IMR-90 (cell line): ENCODE measurements around the gene FTL. TPM values are rescaled to one million over a fixed set of nuclear protein-coding genes. Genes with fewer than 3 reads are reported as not detected.

Source experiments
- ATAC-seq: fragments of 200-7000 bp; cut with Tn5 transposase; 2 replicates; pipeline ENCODE4 v1.9.1; 2020; ENCODE audit warnings: low read depth, mild to moderate bottlenecking, moderate library complexity
- BruUV-seq: library from RNA; stranded (reverse); fragments of 400-500 nt; replicated peaks from 2 replicates; lab custom pipeline; 2021; lab: Mats Ljungman, UMichigan
- CTCF ChIA-PET: fragments of 300-600 bp; formaldehyde crosslinking; extraction: SDS; loops from one replicate; lab custom pipeline; 2021; ENCODE audit warnings: antibody characterized with exemption; lab: Yijun Ruan, JAX
- POLR2A ChIA-PET: fragments of 300-600 bp; sonication (Branson Sonifier 250); formaldehyde crosslinking; loops from one replicate; lab custom pipeline; 2022; ENCODE audit warnings: antibody characterized with exemption; ENCODE audit not compliant: unreplicated experiment; lab: Charles Lee
- DNase-seq: peaks from one replicate; pipeline ENCODE4 v3.0.0; 2013
- H2AFZ ChIP-seq: replicated peaks from 2 replicates; pipeline ENCODE3; 2013; ENCODE audit warnings: low read length, mild to moderate bottlenecking; ENCODE audit not compliant: poor library complexity
- H2AK5ac ChIP-seq: 2 replicates; pipeline ENCODE4 v1.6.1; 2013; ENCODE audit warnings: low read depth, low read length, inconsistent platforms
- H2AK9ac ChIP-seq: replicated peaks from 2 replicates; pipeline ENCODE3; 2013; ENCODE audit warnings: mild to moderate bottlenecking, low read depth, low read length, moderate library complexity; ENCODE audit not compliant: poor library complexity
- H2BK120ac ChIP-seq: 2 replicates; pipeline ENCODE4 v1.6.1; 2013; ENCODE audit warnings: low read depth, low read length, inconsistent platforms
- H2BK15ac ChIP-seq: 3 replicates; pipeline ENCODE4 v1.6.1; 2013; ENCODE audit warnings: low read depth, low read length, inconsistent platforms
- H2BK20ac ChIP-seq: 2 replicates; pipeline ENCODE4 v1.6.1; 2013; ENCODE audit warnings: low read depth, mild to moderate bottlenecking, inconsistent platforms, low read length, moderate library complexity
- H2BK5ac ChIP-seq: 2 replicates; pipeline ENCODE4 v1.6.1; 2013; ENCODE audit warnings: mild to moderate bottlenecking, low read depth, low read length, inconsistent platforms; ENCODE audit not compliant: poor library complexity, severe bottlenecking
- H3K14ac ChIP-seq: replicated peaks from 2 replicates; pipeline ENCODE4 v1.6.1; 2013; ENCODE audit warnings: low read depth, low read length, inconsistent platforms
- H3K18ac ChIP-seq: 2 replicates; pipeline ENCODE4 v1.6.1; 2013; ENCODE audit warnings: low read depth, low read length, control low read depth
- H3K23ac ChIP-seq: 2 replicates; pipeline ENCODE4 v1.6.1; 2013; ENCODE audit warnings: low read depth, low read length, inconsistent platforms
- H3K27ac ChIP-seq: 2 replicates; pipeline ENCODE4 v1.5.1; 2013; ENCODE audit warnings: mild to moderate bottlenecking, control low read depth, low read length; ENCODE audit not compliant: insufficient read depth
- H3K27me3 ChIP-seq: 2 replicates; pipeline ENCODE4 v1.6.1; 2013; ENCODE audit warnings: low read length; ENCODE audit not compliant: control insufficient read depth, insufficient read depth
- H3K36me3 ChIP-seq: 2 replicates; pipeline ENCODE4 v1.6.1; 2013; ENCODE audit warnings: low read length, mixed read lengths; ENCODE audit not compliant: control insufficient read depth, insufficient read depth
- H3K4ac ChIP-seq: 2 replicates; pipeline ENCODE4 v1.6.1; 2013; ENCODE audit warnings: low read depth, low read length, inconsistent platforms
- H3K4me1 ChIP-seq: 2 replicates; pipeline ENCODE4 v1.6.1; 2013; ENCODE audit warnings: low read length, mixed read lengths; ENCODE audit not compliant: control insufficient read depth, insufficient read depth
- H3K4me2 ChIP-seq: 2 replicates; pipeline ENCODE4 v1.6.1; 2013; ENCODE audit warnings: low read depth, mild to moderate bottlenecking, control low read depth, low read length, moderate library complexity
- H3K4me3 ChIP-seq: 2 replicates; pipeline ENCODE4 v1.5.1; 2013; ENCODE audit warnings: low read depth, mild to moderate bottlenecking, control low read depth, low read length, moderate library complexity; ENCODE audit not compliant: insufficient read depth
- H3K56ac ChIP-seq: 2 replicates; pipeline ENCODE4 v1.6.1; 2013; ENCODE audit warnings: low read length, inconsistent platforms; ENCODE audit not compliant: insufficient read depth; ENCODE audit errors: extremely low read depth
- H3K79me1 ChIP-seq, 2 experiments: 2 replicates each; pipeline ENCODE4 v1.6.1; 2013; ENCODE audit warnings: low read length in 2 of 2, inconsistent platforms in 1 of 2, low read depth in 1 of 2
- H3K9ac ChIP-seq: 2 replicates; pipeline ENCODE4 v1.6.1; 2013; ENCODE audit warnings: low read depth, low read length, control low read depth
- H3K9me1 ChIP-seq: 2 replicates; pipeline ENCODE4 v1.6.1; 2013; ENCODE audit warnings: low read length, inconsistent platforms; ENCODE audit not compliant: insufficient read depth
- H3K9me3 ChIP-seq: 2 replicates; pipeline ENCODE4 v1.6.1; 2013; ENCODE audit warnings: low read length; ENCODE audit not compliant: control insufficient read depth, insufficient read depth
- H4K20me1 ChIP-seq: 2 replicates; pipeline ENCODE4 v1.6.1; 2013; ENCODE audit warnings: low read length, inconsistent platforms; ENCODE audit not compliant: insufficient read depth
- H4K5ac ChIP-seq: 2 replicates; pipeline ENCODE4 v1.6.1; 2013; ENCODE audit warnings: mild to moderate bottlenecking, low read depth, low read length, control low read depth
- H4K8ac ChIP-seq, 2 experiments: 2 replicates each; pipeline ENCODE4 v1.6.1; 2013; ENCODE audit warnings: low read depth in 2 of 2, low read length in 2 of 2, control low read depth in 1 of 2, inconsistent platforms in 1 of 2
- H4K91ac ChIP-seq: 2 replicates; pipeline ENCODE4 v1.6.1; 2013; ENCODE audit warnings: low read depth, low read length, inconsistent platforms; ENCODE audit not compliant: insufficient read depth
- BHLHE40 ChIP-seq: fragments of 150-350 bp; IDR thresholded peaks from 2 replicates; pipeline ENCODE4 v1.6.1; 2016; ENCODE audit warnings: mild to moderate bottlenecking, low read depth, low read length
- CEBPB ChIP-seq: IDR thresholded peaks from 2 replicates; pipeline ENCODE4 v1.6.1; 2012; ENCODE audit warnings: low read depth, low read length, improper control_type of control experiment
- CHD1 ChIP-seq: IDR thresholded peaks from 2 replicates; pipeline ENCODE4 v1.6.1; 2012; ENCODE audit warnings: low read depth, low read length, improper control_type of control experiment
- CTCF ChIP-seq: conservative IDR thresholded peaks from 2 replicates; pipeline ENCODE4 v1.5.1; 2012; ENCODE audit warnings: mild to moderate bottlenecking, low read depth, low read length, improper control_type of control experiment
- FOS ChIP-seq: fragments of 150-350 bp; IDR thresholded peaks from 2 replicates; pipeline ENCODE4 v1.6.1; 2016; ENCODE audit warnings: low read depth, low read length
- MAFK ChIP-seq: IDR thresholded peaks from 2 replicates; pipeline ENCODE4 v1.6.1; 2012; ENCODE audit warnings: low read depth, low read length, improper control_type of control experiment
- MAZ ChIP-seq: IDR thresholded peaks from 2 replicates; pipeline ENCODE4 v1.6.1; 2012; ENCODE audit warnings: low read depth, mild to moderate bottlenecking, low read length, improper control_type of control experiment, moderate library complexity, borderline replicate concordance
- MXI1 ChIP-seq: IDR thresholded peaks from 2 replicates; pipeline ENCODE4 v1.6.1; 2012; ENCODE audit warnings: low read depth, mild to moderate bottlenecking, low read length, moderate library complexity, borderline replicate concordance
- NFE2L2 ChIP-seq: fragments of 150-350 bp; IDR thresholded peaks from 2 replicates; pipeline ENCODE4 v1.6.1; 2016; ENCODE audit warnings: low read depth, mild to moderate bottlenecking, low read length
- POLR2A ChIP-seq: IDR thresholded peaks from 2 replicates; pipeline ENCODE4 v1.6.1; 2012; ENCODE audit warnings: mild to moderate bottlenecking, low read depth, low read length
- RFX5 ChIP-seq: IDR thresholded peaks from 2 replicates; pipeline ENCODE4 v1.8.0; 2012; ENCODE audit warnings: low read depth, mild to moderate bottlenecking, low read length, moderate library complexity
- SMC3 ChIP-seq: fragments of 150-350 bp; IDR thresholded peaks from 2 replicates; pipeline ENCODE4 v1.6.1; 2016; ENCODE audit warnings: low read depth, mild to moderate bottlenecking, antibody characterized with exemption, low read length, moderate library complexity
- USF2 ChIP-seq: fragments of 150-350 bp; IDR thresholded peaks from 2 replicates; pipeline ENCODE4 v1.6.1; 2017; ENCODE audit warnings: mild to moderate bottlenecking, antibody characterized with exemption, low read length, low read depth
- WGBS, 2 experiments: methylation state at CpG; one replicate each; pipeline versions ENCODE4 v1.1.5 to v1.1.7; 2013; ENCODE audit warnings: missing lambda C conversion rate in 2 of 2; ENCODE audit not compliant: insufficient read length in 1 of 2; ENCODE audit errors: extremely low coverage in 2 of 2; 5-methylcytosine and 5-hydroxymethylcytosine counted together
- dilution Hi-C: fragments of 300-500 bp; cut with HindIII; formaldehyde crosslinking; loops from one replicate; pipeline ENCODE4 v1.14.3; 2018; ENCODE audit warnings: low sequenced_read_pairs; ENCODE audit not compliant: unreplicated experiment
- in situ Hi-C: fragments of 300-500 bp; cut with MboI; formaldehyde crosslinking; loops from 3 replicates; pipeline ENCODE4 v1.14.3; 2019; ENCODE audit warnings: low sequenced_read_pairs, inconsistent platforms, mixed read lengths
- intact Hi-C: fragments of 100-400 bp; cut with micrococcal nuclease; formaldehyde crosslinking; loops from 2 replicates; pipeline ENCODE4 v1.10.0; 2022
- polyA plus RNA-seq, 3 experiments: library from polyadenylated mRNA; depleted of rRNA; stranded (reverse); fragments of >200 nt; gene quantifications; 2 replicates each; pipeline ENCODE4 v1.2.3, GENCODE V29; 2012; ENCODE audit warnings: low replicate concordance in 1 of 3
- total RNA-seq: library from RNA; depleted of rRNA; stranded (reverse); fragments of >200 nt; gene quantifications from 2 replicates; pipeline ENCODE4 v1.2.3, GENCODE V29; 2012

FTL gene
- total and polyA plus RNA-seq, 2 of the 4 experiments (the other 2 are of a cell fraction), result 1,057 to 2,944 TPM

GRCh38 chr19:48965806-48966540 lies 864 bp downstream of the FTL start:
- H3K36me3 ChIP-seq, result peaks cover 32% of the 10 kb centered on the region
- no peak overlapping the region for H2BK20ac ChIP-seq
- H3K18ac ChIP-seq, result 0 out of 2 replicates have a peak overlapping the region, but pooled peaks have one; percentile 5
- H4K20me1 ChIP-seq, result peaks cover 45% of the 10 kb centered on the region
- no peaks in the 10 kb centered on the region for H3K9me3 ChIP-seq
- H2BK15ac ChIP-seq, result no peak overlapping the region
- H3K4me1 ChIP-seq, result peaks cover 20% of the 10 kb centered on the region
- H3K4me3 ChIP-seq, result peak overlapping the region; percentile 78
- peak overlapping the region; percentile 84 for H3K9ac ChIP-seq
- H2BK120ac ChIP-seq, result no peak overlapping the region
- H2AFZ ChIP-seq, result peak overlapping the region; percentile 26
- ATAC-seq (peak; percentile 4), DNase-seq (peak; percentile 76)
- peaks cover 0 to 55% of the 10 kb centered on the region in 2 experiments; a peak in 3 of 4 replicates for H3K79me1 ChIP-seq
- H3K27me3 ChIP-seq, result no peaks in the 10 kb centered on the region
- H4K8ac ChIP-seq, result no peak overlapping the region
- H4K91ac ChIP-seq, result peak overlapping the region; percentile 4; the same call in 1 of the 2 replicates
- in situ Hi-C loops (loop anchor here (10.0 kb wide), 1 partner anchor 321 kb away; the partner anchor contains the start of gene CA11), intact Hi-C loops (loop anchor here (2.0 to 10.0 kb wide), 2 partner anchors 91 to 321 kb away; partner anchors contain the start of gene CA11), dilution Hi-C loops (no loop called here)
- BruUV-seq, result TSS peak; percentile 97
- H3K4ac ChIP-seq, result peak overlapping the region; percentile 42
- peak overlapping the region; percentile 59 for H2BK5ac ChIP-seq
- ChIA-PET CTCF (interaction anchor here (1.3 kb wide), 1 partner anchor 27 kb away, joined by 3 read pairs; the partner anchor contains the start of genes GYS1 and RUVBL2), POLR2A (interaction anchor here (0.6 kb wide), 1 partner anchor 20 kb away, joined by 4 read pairs; no protein-coding TSS in a partner anchor)
- peak overlapping the region; percentile 91 for H3K4me2 ChIP-seq
- WGBS, 2 experiments, result 1% methylated on average over 16 of the region's 36 CpGs; no CpG with 5 or more reads in 1 of the 2 experiments
- peak overlapping the region; percentile 77 for H3K27ac ChIP-seq
- no peak overlapping the region for H4K5ac ChIP-seq
- H2AK5ac ChIP-seq, result peak overlapping the region; percentile 38; the same call in 1 of the 2 replicates
- H3K9me1 ChIP-seq, result peaks cover 11% of the 10 kb centered on the region
- peak overlapping the region; percentile 66 for H3K14ac ChIP-seq
- peak overlapping the region; percentile 40 for H3K23ac ChIP-seq
- peak overlapping the region; percentile 45 for H3K56ac ChIP-seq
- H2AK9ac ChIP-seq, result peak overlapping the region; percentile 92
- TF ChIP-seq FOS (no peak), POLR2A (0 out of 2 replicates have a peak, but pooled peaks have one; percentile 7), MAZ (no peak), USF2 (0 out of 2 replicates have a peak, but pooled peaks have one; percentile 30), MXI1 (peak; percentile 66; the same call in 1 of the 2 replicates), RFX5 (no peak), CHD1 (no peak), MAFK (no peak), NFE2L2 (no peak), SMC3 (no peak), CTCF (no peak), BHLHE40 (no peak), CEBPB (no peak)
